GM21526 (cell line): Measurements from ENCODE around the gene COX6B2.

Source experiments
- ATAC-seq: cut with Tn5 transposase; IDR thresholded peaks from one replicate; pipeline ENCODE4 v1.9.1; 2021; ENCODE audit warnings: moderate library complexity; ENCODE audit not compliant: unreplicated experiment, low FRiP score

The COX6B2 gene

GRCh38 chr19:55362990-55363716 is 8.6 kb upstream of the COX6B2 start, which contains the start of gene GARIN5B:
Gene GARIN5B (minus strand): TSS chr19:55363260. CDS start chr19:55363066, 194 bp downstream.
- no peak for ATAC-seq

GRCh38 chr19:55362174-55362989 is 7.9 kb upstream of the COX6B2 start:
- no peak for ATAC-seq

- ATAC-seq = no peak
Measured at GRCh38 chr19:55360902-55361301, 6.4 kb upstream of the COX6B2 start.

- no peak for ATAC-seq
Measured at GRCh38 chr19:55358943-55359908, 4.7 kb upstream of the COX6B2 start.

- no peak for ATAC-seq
Measured at GRCh38 chr19:55358493-55358892, 4.0 kb upstream of the COX6B2 start.

- no peak for ATAC-seq
Measured at GRCh38 chr19:55355213-55355821, 798 bp upstream of the COX6B2 start.

- ATAC-seq = no peak
Measured at GRCh38 chr19:55353803-55354697, 469 bp downstream of the COX6B2 start.

GRCh38 chr19:55353356-55353802 is 1.1 kb downstream of the COX6B2 start:
- ATAC-seq = no peak

GRCh38 chr19:55352549-55353145 is 1.9 kb downstream of the COX6B2 start:
- ATAC-seq = no peak

GRCh38 chr19:55352040-55352439 is 2.5 kb downstream of the COX6B2 start:
- no peak for ATAC-seq

GRCh38 chr19:55350620-55351315 is 3.8 kb downstream of the COX6B2 start:
- no peak for ATAC-seq

- ATAC-seq = no peak
Measured at GRCh38 chr19:55348317-55349034, 6.0 kb downstream of the COX6B2 start.

- no peak for ATAC-seq
Measured at GRCh38 chr19:55347442-55348009, 7.0 kb downstream of the COX6B2 start.

- no peak for ATAC-seq
Measured at GRCh38 chr19:55346725-55347441, 7.6 kb downstream of the COX6B2 start.

GRCh38 chr19:55345818-55346724 is 8.4 kb downstream of the COX6B2 start:
- no peak for ATAC-seq
